ENCODE measurements around the gene ASB16. TPM values are rescaled to one million over a fixed set of nuclear protein-coding genes. Genes with fewer than 3 reads are reported as not detected.
A peak's percentile ranks its signal among the peaks of the same experiment; 100 is the strongest.

The ASB16 gene
- total and polyA plus RNA-seq, 4 donors = 0.10 to 0.11 (median 0.10) TPM; not detected in 1

DNA sequence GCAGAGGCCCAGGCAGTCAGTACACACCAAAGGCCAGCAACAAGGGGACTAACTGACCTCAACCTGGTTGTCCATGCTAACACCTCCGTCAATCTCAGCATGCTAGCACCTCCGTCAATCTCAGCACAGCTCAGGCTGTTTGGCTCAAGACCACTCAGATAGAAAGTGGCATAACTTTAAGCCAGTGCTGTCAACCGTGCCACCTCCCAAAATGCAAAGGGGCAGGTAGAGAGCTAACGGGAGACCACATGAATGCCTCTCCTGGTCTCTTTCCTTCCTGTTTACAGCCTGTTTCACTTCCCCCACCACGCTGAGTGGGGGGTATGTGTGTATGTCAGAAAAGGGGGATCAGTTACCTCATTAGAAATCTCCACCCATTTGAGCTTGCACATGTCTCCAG, 45.7 kb downstream of the ASB16 start:
- no peak overlapping the region for H3K9ac ChIP-seq (ENCODE audit: insufficient read depth in 1 of 2, low read length in 2 of 2)
- DNase-seq (no peak), ATAC-seq (ENCODE audit: insufficient read depth, low FRiP score) (no peak)
- H3K27ac ChIP-seq (ENCODE audit: low read depth in 1 of 2, low read length in 1 of 2) = no peak overlapping the region
- H3K4me1 ChIP-seq (ENCODE audit: control insufficient read depth in 5 of 5, insufficient read depth in 5 of 5, low read length in 5 of 5) = peaks cover 3 to 17% (median 7%) of the 10 kb centered on the region in 5 donors
- no peaks in the 10 kb centered on the region for H3K9me3 ChIP-seq (ENCODE audit: control insufficient read depth in 4 of 4, insufficient read depth in 3 of 4, low read length in 3 of 4)
- TF ChIP-seq, protein P1, sequence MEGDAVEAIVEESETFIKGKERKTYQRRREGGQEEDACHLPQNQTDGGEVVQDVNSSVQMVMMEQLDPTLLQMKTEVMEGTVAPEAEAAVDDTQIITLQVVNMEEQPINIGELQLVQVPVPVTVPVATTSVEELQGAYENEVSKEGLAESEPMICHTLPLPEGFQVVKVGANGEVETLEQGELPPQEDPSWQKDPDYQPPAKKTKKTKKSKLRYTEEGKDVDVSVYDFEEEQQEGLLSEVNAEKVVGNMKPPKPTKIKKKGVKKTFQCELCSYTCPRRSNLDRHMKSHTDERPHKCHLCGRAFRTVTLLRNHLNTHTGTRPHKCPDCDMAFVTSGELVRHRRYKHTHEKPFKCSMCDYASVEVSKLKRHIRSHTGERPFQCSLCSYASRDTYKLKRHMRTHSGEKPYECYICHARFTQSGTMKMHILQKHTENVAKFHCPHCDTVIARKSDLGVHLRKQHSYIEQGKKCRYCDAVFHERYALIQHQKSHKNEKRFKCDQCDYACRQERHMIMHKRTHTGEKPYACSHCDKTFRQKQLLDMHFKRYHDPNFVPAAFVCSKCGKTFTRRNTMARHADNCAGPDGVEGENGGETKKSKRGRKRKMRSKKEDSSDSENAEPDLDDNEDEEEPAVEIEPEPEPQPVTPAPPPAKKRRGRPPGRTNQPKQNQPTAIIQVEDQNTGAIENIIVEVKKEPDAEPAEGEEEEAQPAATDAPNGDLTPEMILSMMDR (IDR thresholded peaks at IDR 0.05; ENCODE audit: control extremely low read depth, extremely low read depth) = no peak
- no peaks in the 10 kb centered on the region for H3K27me3 ChIP-seq (ENCODE audit: control insufficient read depth in 3 of 3, insufficient read depth in 3 of 3, low read length in 2 of 3)
- no peak overlapping the region for H3K4me3 ChIP-seq
- 55 to 63% methylated on average over 5 of the region's 5 CpGs for WGBS, 2 donors
- H3K36me3 ChIP-seq (ENCODE audit: control insufficient read depth in 4 of 4, insufficient read depth in 4 of 4, low read length in 4 of 4) = peaks cover 6 to 45% (median 40%) of the 10 kb centered on the region in 4 donors

DNA sequence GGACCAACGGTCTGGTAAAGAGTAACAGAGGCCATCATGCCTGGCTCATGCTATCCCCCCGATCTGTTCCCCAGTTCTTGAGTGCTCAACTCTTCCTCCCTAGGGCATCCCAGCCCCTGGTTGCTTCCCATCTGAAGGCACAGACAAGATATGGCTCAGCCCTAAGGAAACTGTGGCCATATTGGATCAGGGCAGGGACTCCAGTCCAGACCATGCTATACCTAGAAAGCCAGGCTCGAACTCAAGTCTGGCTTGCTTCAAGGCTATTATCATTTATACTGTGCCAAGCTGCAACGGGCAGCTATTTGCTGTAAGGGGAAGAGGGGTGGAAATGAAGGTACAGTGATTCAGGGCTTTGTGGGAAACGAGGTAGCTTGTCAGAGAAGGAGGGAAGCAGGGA, 46.2 kb downstream of the ASB16 start:
- Histone ChIP-seq H3K9ac (ENCODE audit: insufficient read depth in 1 of 2, low read length in 2 of 2) (no peak overlapping the region), H3K27me3 (ENCODE audit: control insufficient read depth in 3 of 3, insufficient read depth in 3 of 3, low read length in 2 of 3) (no peaks in the 10 kb centered on the region), H3K27ac (ENCODE audit: low read depth in 1 of 2, low read length in 1 of 2) (no peak overlapping the region), H3K9me3 (ENCODE audit: control insufficient read depth in 4 of 4, insufficient read depth in 3 of 4, low read length in 3 of 4) (no peaks in the 10 kb centered on the region), H3K4me3 (no peak overlapping the region), H3K4me1 (ENCODE audit: control insufficient read depth in 5 of 5, insufficient read depth in 5 of 5, low read length in 5 of 5) (peaks cover 3 to 16% (median 7%) of the 10 kb centered on the region in 5 donors), H3K36me3 (ENCODE audit: control insufficient read depth in 4 of 4, insufficient read depth in 4 of 4, low read length in 4 of 4) (peaks cover 6 to 40% (median 35%) of the 10 kb centered on the region in 4 donors)
- WGBS, 2 donors = 66% methylated on average over 5 of the region's 5 CpGs
- ATAC-seq (ENCODE audit: insufficient read depth, low FRiP score) = no peak
- TF ChIP-seq, protein P1 (IDR thresholded peaks at IDR 0.05; ENCODE audit: control extremely low read depth, extremely low read depth) = no peak
- no peak for DNase-seq

GRCh38 chr17:44217738-44218343, 47.3 kb downstream of the ASB16 start:
- Histone ChIP-seq H3K27ac (ENCODE audit: low read depth in 1 of 2, low read length in 1 of 2) (peak overlapping the region; percentile 2 to 86), H3K27me3 (ENCODE audit: control insufficient read depth in 3 of 3, insufficient read depth in 3 of 3, low read length in 2 of 3) (no peaks in the 10 kb centered on the region), H3K4me3 (peak overlapping the region; percentile 46), H3K9ac (ENCODE audit: insufficient read depth in 1 of 2, low read length in 2 of 2) (peak overlapping the region in 1 of 2 donors; percentile 71), H3K4me1 (ENCODE audit: control insufficient read depth in 5 of 5, insufficient read depth in 5 of 5, low read length in 5 of 5) (peaks cover 5 to 27% (median 11%) of the 10 kb centered on the region in 5 donors), H3K36me3 (ENCODE audit: control insufficient read depth in 4 of 4, insufficient read depth in 4 of 4, low read length in 4 of 4) (peaks cover 6 to 37% (median 32%) of the 10 kb centered on the region in 4 donors), H3K9me3 (ENCODE audit: control insufficient read depth in 4 of 4, insufficient read depth in 3 of 4, low read length in 3 of 4) (no peaks in the 10 kb centered on the region)
- DNase-seq (no peak), ATAC-seq (ENCODE audit: insufficient read depth, low FRiP score) (no peak)
- 5 to 6% methylated on average over 10 of the region's 10 CpGs for WGBS, 2 donors
- TF ChIP-seq, protein P1 (IDR thresholded peaks at IDR 0.05; ENCODE audit: control extremely low read depth, extremely low read depth) = no peak
